CD4-positive, alpha-beta T cell treated with Interferon alpha-2 for 1 hour (primary cell): ENCODE measurements around the gene CD68.
A peak's percentile ranks its signal among the peaks of the same experiment; 100 is the strongest.
"Not testable (repeated sequence)": the region's sequence is repeated elsewhere in the genome, so short reads cannot be mapped to it uniquely, and the experiment has no call there.

Experiments used
- DNase-seq, 2 donors: peaks; one replicate each; pipeline ENCODE4 v3.0.0-alpha.2; 2020 to 2022

Gene CD68

DNA sequence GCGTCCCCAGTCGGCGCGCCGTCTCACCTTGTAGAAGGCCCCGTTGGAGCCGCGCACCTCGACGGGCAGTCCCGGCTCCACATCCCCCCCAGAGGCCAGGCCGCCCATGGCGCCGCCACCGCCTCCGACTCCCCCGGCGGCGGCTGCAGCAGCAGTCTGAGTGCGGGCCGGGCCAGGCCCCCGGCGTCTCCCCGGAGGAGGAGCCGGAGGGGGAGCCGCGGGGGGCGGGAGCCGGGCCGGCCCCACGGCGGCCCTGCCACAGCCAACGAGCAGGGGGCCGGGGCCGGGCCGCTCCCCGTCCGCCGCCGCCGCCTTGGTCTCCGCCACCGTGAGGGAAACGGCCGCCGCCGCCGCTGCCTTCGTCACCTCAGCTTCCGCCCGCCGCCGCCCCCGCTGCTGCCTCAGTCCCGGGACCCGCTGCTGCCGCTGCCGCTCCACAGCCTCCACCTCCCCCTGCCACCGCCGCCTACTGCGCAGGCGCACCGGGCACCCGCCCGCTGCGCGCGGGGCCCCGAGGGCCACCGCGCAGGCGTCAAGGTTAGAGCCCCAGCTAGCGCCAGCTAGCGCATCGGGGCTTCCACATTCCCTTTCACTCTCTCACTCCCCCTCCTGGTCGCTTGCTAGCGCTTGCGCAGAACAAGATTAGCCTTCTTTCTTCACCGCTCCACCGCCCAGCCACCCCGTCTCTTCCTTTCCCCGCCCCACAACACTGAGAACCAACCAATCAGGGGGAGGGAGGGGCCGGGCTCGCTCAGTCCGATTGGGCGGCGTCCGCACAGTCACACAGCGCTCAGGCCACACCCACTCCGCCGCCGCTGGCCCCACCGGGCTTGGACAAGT, 35.2 kb downstream of the CD68 start, which contains the start of gene FXR2:
FXR2 (minus strand) TSS at position 473 of the 840 bp plus-strand sequence; CDS start at position 108, 365 bp downstream.
- DNase-seq, result peak; percentile 100

DNA sequence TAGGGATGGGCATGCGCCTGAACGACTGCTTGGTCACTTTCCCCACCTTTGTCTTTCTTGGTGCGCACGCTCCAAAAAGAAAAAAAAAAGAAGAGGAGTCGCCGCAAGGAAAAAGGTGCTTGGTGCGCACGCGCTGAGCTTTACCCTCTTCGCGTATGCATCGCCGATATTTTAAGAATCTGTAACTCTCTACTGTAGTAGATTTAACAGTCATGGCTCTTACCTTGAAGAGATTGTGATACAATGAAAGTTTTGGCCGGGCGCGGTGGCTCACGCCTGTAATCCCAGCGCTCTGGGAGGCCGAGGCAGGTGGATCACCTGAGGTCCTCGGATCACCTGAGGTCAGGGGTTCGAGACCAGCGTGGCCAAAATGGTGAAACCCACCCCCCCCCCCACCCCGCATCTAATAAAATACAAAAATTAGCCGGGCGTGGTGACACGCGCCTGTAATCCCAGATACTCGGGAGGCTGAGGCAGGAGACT, 35.9 kb downstream of the CD68 start:
- DNase-seq, result no peak

DNA sequence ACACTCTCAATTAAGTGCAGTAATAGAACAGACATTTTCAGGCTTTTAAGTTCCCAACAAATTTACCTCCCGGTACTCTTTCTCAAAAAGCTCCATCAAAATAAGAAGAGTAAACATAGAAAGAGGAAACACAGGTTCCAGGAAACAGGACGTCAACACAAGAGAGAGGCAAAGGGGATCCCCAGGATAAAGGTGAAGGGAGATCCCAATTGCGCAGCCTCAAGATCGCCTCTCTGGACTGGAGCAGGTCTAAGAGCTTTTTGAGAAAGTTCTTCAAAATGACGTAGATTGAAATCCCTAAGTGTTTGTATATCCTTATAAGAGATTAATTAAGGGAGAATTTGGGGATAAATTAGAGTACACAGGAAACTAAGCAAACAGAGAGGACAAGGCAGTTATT, 39.2 kb downstream of the CD68 start:
- no peak for DNase-seq

DNA sequence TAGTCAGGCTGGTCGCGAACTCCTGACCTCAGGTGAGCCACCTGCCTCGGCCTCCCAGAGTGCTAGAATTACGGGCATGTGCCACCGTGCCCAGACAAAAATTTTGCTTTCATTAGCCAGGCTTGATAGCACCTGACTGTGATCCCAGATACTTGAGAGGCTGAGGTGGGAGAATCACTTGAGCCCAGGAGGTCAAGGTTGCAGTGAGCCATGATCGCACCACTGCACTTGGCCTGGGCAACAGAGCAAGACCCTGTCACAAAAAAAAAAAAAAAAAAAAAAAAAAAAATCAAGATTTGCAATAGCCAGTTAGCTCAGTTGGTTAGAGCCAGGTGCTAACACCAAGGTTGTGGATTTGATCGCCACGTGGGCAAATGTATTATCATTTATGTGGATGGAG, 41.4 kb downstream of the CD68 start:
- DNase-seq, result no peak

DNA sequence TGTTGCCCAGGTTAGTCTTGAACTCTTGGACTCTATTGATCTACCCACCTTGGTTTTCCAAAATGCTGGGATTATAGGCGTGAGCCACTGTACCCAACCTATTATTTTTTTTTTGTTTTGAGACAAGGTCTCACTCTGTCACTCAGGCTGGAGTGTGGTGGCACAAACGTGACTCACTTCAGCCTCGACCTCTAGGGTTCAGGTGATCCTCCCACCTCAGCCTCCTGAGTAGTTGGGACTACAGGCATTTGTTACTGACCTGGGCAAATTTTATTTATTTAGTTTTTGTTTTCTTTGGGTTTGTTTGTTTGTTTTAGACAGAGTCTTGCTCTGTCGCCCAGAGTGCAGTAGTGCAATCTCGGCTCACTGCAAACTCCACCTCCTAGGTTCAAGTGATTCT, 44.2 kb downstream of the CD68 start:
- no peak for DNase-seq

DNA sequence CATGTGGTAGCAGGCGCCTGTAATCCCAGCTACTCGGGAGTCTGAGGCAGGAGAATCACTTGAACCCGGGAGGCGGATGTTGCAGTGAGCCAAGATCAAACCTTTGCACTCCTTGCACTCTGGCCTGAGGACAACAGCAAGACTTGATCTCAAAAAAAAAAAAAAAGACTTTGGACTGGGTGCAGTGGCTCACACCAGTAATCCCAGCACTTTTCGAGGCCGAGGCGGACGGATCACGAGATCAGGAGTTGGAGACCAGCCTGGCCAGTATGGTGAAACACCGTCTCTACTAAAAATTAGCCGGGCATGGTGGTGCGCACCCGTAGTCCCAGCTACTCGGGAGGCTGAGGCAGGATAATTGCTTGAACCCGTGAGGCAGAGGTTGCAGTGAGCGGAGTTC, 46.3 kb downstream of the CD68 start:
- DNase-seq, result not testable (repeated sequence)

DNA sequence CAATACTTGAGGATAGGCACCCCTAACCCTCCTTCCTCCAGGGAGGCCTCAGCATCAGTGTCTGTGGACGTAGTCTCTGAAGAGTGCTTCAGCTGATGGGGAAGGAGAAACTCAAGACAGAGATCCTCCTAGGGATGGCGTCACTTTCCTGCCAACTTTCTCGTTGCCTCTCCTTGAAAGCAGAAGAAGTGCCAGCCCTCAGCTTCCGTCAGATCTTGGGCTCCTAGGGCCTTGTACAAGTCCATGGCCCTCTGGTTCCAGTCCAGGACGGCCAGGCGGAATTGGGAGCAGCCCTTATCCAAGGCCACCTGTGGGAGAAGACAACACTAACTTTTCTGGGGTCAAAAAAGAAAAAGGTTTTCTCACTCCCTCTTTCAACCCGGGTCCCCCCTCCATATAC, 46.9 kb downstream of the CD68 start:
- peak in 1 of 2 donors; percentile 50 for DNase-seq

DNA sequence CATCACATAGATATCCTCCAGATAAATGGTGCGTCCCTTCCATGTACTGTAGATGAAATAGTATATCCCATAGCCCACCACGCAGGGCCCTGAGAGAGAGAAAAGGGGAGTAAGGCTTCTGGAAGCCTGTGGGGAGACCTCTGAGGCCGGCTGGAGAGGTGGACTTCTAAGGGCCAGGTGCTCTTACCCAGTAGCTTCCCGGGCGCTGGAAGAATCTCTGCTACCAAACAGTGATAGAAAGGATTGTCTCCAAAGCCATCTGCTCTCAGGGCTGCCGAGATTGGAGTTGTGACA, 47.5 kb downstream of the CD68 start:
- no peak for DNase-seq

DNA sequence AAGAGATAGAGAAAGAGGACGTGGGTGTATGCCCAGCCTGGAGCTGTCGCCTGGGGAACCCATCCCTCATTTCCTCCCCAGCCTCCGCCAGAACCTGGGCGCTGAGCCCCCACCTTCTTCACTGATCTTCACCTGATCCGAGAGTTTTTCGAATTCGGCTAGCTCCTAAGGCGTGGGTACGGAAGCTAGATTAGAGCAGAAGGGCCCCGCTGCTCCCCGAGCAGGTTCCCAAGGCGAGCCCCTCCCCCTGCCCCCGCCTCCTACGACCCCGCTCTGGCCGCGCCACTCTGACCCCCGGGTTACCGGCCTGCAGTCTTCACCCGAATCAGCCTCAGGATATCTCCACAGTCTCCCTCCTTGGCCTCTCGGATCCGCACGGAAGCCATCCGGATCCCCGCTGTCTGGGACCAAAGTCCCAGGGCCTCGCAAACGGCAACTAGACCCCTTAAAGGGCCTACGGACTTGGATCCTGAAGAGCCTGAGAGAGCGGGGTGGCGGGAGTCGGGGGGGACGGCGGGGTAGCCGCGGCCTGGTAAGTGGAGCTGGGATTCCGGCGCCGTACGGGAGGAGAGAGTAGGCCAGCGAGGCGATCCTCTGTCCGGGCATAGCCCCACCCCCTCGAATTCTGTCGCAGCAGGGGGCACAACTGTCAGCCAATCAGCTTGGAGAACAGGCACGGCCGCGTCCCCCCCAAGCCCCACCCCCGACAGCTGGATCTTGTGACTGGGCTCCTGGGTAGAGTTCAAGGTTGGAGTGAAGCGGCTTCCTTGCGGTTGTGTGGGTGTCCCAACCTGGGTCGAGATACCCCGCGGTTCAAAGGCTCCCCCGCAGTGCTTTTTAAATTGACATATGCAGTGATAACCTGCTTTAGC, 48.0 kb downstream of the CD68 start, which contains the start of gene SAT2:
SAT2 (minus strand) TSS at position 572 of the 872 bp plus-strand sequence; CDS start at position 386, 186 bp downstream.
- DNase-seq, result peak; percentile 90 to 91

DNA sequence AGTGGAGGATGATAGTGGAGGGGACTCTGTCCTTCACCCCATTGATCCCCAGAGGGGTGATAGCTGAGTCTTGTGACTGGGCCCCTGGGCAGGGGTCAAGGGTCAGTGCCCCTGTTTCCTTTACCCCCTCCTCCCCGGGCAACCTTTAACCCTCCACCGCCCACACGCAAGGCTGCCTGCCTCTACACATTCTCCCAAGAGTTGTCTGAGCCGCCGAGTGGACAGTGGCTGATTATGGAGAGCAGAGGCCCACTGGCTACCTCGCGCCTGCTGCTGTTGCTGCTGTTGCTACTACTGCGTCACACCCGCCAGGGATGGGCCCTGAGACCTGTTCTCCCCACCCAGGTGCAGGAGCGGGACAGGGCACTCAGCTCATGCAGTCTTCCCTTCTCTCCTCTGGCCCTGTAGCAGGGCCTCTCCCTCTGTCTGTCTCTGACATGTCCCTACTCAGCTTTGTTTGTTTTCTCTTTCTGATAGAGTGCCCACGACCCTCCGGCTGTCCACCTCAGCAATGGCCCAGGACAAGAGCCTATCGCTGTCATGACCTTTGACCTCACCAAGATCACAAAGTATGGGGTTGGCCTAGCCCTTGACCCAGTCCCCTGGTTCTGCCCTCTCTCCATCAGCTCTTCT, 50.6 kb downstream of the CD68 start, which contains the start of gene SHBG:
SHBG (plus strand) TSS at position 197 of the 633 bp plus-strand sequence; CDS start at position 235, 38 bp downstream.
- no peak for DNase-seq
